GM23338 (cell line): ENCODE results near the gene MYO5C.

Experiments used
- EZH2 ChIP-seq: fragments of 200-600 bp; sonication (generic); IDR thresholded peaks from one replicate; pipeline ENCODE4 v1.8.0; 2017; ENCODE audit warnings: antibody characterized with exemption, mild to moderate bottlenecking, low read depth; ENCODE audit not compliant: unreplicated experiment
- EZH2phosphoT487 ChIP-seq: fragments of 200-600 bp; sonication (generic); IDR thresholded peaks from one replicate; pipeline ENCODE4 v1.8.1; 2018; ENCODE audit warnings: antibody characterized with exemption; ENCODE audit not compliant: unreplicated experiment
- JUNB ChIP-seq: IDR thresholded peaks from one replicate; pipeline ENCODE4 v1.6.1; 2016; ENCODE audit warnings: antibody characterized with exemption; ENCODE audit not compliant: unreplicated experiment
- POLR2AphosphoS5 ChIP-seq: IDR thresholded peaks from 2 replicates; pipeline ENCODE4 v1.6.1; 2016; ENCODE audit warnings: antibody characterized with exemption, low read depth
- TF ChIP-seq, protein P1 (sequence below), 2 experiments: fragments of 200-600 bp in 1 of 2; sonication (generic) in 1 of 2; conservative IDR thresholded peaks; 2 replicates each; pipeline versions ENCODE4 v1.5.1 to v1.6.1; 2016 to 2017; ENCODE audit warnings: antibody characterized with exemption in 2 of 2, low read depth in 2 of 2, mild to moderate bottlenecking in 2 of 2, moderate library complexity in 1 of 2
- TF ChIP-seq, protein P2 (sequence below): IDR thresholded peaks from one replicate; pipeline ENCODE4 v1.6.1; 2018; ENCODE audit warnings: antibody characterized with exemption; ENCODE audit not compliant: unreplicated experiment
- TF ChIP-seq, protein P3 (sequence below): fragments of 250-450 bp; sonication (Bioruptor Pico); IDR thresholded peaks from 2 replicates; pipeline ENCODE4 v1.5.0; 2020; ENCODE audit warnings: mild to moderate bottlenecking, moderate library complexity
- TF ChIP-seq, protein P4 (sequence below): IDR thresholded peaks from 2 replicates; pipeline ENCODE4 v1.6.1; 2016; ENCODE audit warnings: antibody characterized with exemption

DNA sequence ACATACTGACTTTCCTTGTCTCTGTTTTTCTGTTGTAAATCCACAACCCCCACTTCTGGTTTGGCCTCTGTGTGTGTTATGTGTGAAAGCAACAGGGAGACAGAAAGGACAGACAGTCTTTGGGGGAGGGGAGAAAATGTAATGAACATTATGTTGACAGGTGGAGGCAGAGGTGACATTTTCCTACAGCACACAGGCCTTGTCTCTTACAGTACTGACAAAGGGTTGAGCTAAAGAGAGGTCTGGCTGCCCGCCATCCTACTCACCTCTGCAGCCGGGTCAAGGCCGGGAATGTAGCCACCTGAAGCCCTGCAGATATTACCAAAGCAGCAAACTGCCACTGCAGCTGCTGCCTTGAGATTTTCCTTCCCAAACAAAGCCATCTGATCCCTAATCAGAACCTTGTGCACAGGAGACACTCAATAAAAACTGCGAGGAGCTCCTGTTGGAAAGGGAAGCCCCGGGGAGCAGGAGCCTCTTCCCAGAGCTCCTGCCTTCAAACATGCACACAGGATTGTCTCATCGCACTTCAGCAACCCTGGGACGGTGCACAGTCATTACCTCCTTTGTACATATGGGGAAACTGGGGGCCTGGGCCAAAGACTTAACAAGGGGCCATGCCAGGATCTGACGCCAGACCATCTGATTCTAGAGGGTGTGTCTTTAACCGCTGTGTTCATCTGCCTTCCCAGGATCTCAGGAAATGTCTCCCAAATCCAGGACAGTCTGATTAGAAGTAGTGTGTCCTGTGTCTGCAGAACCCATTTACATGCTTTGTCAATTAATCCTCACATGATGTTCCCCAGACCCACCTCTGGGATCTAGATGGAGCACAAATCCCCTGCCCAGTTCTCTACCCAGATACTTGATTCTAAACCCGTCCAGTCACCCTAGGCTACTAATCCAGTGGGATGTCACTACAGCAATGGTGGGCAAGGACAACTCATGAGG is 14.2 kb downstream of the MYO5C start:
- TF ChIP-seq, protein P1, sequence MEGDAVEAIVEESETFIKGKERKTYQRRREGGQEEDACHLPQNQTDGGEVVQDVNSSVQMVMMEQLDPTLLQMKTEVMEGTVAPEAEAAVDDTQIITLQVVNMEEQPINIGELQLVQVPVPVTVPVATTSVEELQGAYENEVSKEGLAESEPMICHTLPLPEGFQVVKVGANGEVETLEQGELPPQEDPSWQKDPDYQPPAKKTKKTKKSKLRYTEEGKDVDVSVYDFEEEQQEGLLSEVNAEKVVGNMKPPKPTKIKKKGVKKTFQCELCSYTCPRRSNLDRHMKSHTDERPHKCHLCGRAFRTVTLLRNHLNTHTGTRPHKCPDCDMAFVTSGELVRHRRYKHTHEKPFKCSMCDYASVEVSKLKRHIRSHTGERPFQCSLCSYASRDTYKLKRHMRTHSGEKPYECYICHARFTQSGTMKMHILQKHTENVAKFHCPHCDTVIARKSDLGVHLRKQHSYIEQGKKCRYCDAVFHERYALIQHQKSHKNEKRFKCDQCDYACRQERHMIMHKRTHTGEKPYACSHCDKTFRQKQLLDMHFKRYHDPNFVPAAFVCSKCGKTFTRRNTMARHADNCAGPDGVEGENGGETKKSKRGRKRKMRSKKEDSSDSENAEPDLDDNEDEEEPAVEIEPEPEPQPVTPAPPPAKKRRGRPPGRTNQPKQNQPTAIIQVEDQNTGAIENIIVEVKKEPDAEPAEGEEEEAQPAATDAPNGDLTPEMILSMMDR (conservative IDR thresholded peaks at IDR 0.05; ENCODE audit: low read depth in 2 of 2), result no peak
- TF ChIP-seq EZH2phosphoT487 (no peak), POLR2AphosphoS5 (no peak), EZH2 (no peak), JUNB (no peak)
- TF ChIP-seq, protein P2, sequence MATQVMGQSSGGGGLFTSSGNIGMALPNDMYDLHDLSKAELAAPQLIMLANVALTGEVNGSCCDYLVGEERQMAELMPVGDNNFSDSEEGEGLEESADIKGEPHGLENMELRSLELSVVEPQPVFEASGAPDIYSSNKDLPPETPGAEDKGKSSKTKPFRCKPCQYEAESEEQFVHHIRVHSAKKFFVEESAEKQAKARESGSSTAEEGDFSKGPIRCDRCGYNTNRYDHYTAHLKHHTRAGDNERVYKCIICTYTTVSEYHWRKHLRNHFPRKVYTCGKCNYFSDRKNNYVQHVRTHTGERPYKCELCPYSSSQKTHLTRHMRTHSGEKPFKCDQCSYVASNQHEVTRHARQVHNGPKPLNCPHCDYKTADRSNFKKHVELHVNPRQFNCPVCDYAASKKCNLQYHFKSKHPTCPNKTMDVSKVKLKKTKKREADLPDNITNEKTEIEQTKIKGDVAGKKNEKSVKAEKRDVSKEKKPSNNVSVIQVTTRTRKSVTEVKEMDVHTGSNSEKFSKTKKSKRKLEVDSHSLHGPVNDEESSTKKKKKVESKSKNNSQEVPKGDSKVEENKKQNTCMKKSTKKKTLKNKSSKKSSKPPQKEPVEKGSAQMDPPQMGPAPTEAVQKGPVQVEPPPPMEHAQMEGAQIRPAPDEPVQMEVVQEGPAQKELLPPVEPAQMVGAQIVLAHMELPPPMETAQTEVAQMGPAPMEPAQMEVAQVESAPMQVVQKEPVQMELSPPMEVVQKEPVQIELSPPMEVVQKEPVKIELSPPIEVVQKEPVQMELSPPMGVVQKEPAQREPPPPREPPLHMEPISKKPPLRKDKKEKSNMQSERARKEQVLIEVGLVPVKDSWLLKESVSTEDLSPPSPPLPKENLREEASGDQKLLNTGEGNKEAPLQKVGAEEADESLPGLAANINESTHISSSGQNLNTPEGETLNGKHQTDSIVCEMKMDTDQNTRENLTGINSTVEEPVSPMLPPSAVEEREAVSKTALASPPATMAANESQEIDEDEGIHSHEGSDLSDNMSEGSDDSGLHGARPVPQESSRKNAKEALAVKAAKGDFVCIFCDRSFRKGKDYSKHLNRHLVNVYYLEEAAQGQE, result no peak
- TF ChIP-seq, protein P3, sequence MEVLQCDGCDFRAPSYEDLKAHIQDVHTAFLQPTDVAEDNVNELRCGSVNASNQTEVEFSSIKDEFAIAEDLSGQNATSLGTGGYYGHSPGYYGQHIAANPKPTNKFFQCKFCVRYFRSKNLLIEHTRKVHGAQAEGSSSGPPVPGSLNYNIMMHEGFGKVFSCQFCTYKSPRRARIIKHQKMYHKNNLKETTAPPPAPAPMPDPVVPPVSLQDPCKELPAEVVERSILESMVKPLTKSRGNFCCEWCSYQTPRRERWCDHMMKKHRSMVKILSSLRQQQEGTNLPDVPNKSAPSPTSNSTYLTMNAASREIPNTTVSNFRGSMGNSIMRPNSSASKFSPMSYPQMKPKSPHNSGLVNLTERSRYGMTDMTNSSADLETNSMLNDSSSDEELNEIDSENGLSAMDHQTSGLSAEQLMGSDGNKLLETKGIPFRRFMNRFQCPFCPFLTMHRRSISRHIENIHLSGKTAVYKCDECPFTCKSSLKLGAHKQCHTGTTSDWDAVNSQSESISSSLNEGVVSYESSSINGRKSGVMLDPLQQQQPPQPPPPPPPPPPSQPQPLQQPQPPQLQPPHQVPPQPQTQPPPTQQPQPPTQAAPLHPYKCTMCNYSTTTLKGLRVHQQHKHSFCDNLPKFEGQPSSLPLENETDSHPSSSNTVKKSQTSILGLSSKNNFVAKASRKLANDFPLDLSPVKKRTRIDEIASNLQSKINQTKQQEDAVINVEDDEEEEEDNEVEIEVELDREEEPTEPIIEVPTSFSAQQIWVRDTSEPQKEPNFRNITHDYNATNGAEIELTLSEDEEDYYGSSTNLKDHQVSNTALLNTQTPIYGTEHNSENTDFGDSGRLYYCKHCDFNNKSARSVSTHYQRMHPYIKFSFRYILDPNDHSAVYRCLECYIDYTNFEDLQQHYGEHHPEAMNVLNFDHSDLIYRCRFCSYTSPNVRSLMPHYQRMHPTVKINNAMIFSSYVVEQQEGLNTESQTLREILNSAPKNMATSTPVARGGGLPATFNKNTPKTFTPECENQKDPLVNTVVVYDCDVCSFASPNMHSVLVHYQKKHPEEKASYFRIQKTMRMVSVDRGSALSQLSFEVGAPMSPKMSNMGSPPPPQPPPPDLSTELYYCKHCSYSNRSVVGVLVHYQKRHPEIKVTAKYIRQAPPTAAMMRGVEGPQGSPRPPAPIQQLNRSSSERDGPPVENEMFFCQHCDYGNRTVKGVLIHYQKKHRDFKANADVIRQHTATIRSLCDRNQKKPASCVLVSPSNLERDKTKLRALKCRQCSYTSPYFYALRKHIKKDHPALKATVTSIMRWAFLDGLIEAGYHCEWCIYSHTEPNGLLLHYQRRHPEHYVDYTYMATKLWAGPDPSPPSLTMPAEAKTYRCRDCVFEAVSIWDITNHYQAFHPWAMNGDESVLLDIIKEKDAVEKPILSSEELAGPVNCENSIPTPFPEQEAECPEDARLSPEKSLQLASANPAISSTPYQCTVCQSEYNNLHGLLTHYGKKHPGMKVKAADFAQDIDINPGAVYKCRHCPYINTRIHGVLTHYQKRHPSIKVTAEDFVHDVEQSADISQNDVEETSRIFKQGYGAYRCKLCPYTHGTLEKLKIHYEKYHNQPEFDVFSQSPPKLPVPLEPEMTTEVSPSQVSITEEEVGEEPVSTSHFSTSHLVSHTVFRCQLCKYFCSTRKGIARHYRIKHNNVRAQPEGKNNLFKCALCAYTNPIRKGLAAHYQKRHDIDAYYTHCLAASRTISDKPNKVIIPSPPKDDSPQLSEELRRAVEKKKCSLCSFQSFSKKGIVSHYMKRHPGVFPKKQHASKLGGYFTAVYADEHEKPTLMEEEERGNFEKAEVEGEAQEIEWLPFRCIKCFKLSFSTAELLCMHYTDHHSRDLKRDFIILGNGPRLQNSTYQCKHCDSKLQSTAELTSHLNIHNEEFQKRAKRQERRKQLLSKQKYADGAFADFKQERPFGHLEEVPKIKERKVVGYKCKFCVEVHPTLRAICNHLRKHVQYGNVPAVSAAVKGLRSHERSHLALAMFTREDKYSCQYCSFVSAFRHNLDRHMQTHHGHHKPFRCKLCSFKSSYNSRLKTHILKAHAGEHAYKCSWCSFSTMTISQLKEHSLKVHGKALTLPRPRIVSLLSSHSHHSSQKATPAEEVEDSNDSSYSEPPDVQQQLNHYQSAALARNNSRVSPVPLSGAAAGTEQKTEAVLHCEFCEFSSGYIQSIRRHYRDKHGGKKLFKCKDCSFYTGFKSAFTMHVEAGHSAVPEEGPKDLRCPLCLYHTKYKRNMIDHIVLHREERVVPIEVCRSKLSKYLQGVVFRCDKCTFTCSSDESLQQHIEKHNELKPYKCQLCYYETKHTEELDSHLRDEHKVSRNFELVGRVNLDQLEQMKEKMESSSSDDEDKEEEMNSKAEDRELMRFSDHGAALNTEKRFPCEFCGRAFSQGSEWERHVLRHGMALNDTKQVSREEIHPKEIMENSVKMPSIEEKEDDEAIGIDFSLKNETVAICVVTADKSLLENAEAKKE (CRISPR knock-in tag), result no peak
- TF ChIP-seq, protein P4, sequence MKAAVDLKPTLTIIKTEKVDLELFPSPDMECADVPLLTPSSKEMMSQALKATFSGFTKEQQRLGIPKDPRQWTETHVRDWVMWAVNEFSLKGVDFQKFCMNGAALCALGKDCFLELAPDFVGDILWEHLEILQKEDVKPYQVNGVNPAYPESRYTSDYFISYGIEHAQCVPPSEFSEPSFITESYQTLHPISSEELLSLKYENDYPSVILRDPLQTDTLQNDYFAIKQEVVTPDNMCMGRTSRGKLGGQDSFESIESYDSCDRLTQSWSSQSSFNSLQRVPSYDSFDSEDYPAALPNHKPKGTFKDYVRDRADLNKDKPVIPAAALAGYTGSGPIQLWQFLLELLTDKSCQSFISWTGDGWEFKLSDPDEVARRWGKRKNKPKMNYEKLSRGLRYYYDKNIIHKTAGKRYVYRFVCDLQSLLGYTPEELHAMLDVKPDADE, result no peak
